Keratinocyte (primary cell): ENCODE measurements around the gene NELL1. TPM values are rescaled to one million over a fixed set of nuclear protein-coding genes. Genes with fewer than 3 reads are reported as not detected.

ENCODE experiments used
- DNase-seq: peaks from one replicate; pipeline ENCODE4 v3.0.0-alpha.2; 2011; ENCODE audit warnings: low read depth, missing footprints, low spot score
- FAIRE-seq: peaks from 2 replicates; lab custom pipeline; 2011; peaks lifted over from hg19 to GRCh38; lab: Jason Lieb, UNC
- H2AFZ ChIP-seq: 2 replicates; pipeline ENCODE4 v1.6.0; 2012; ENCODE audit warnings: low read length, control low read depth, inconsistent platforms; ENCODE audit not compliant: control insufficient read depth
- H3K27ac ChIP-seq: 2 replicates; pipeline ENCODE4 v1.5.1; 2011; ENCODE audit warnings: low read length; ENCODE audit not compliant: control insufficient read depth, insufficient read depth
- H3K27me3 ChIP-seq: 3 replicates; pipeline ENCODE4 v1.6.0; 2011; ENCODE audit warnings: low read length; ENCODE audit not compliant: control insufficient read depth, insufficient read depth; ENCODE audit errors: extremely low read depth
- H3K36me3 ChIP-seq, 2 experiments: 2 replicates in 1 of 2; 3 replicates in 1 of 2; pipeline ENCODE4 v1.5.1; 2011; ENCODE audit warnings: low read length in 2 of 2, mild to moderate bottlenecking in 1 of 2; ENCODE audit not compliant: control insufficient read depth in 2 of 2, insufficient read depth in 2 of 2; ENCODE audit errors: extremely low read depth in 1 of 2
- H3K4me1 ChIP-seq: 3 replicates; pipeline ENCODE4 v1.5.1; 2011; ENCODE audit warnings: low read length; ENCODE audit not compliant: control insufficient read depth, insufficient read depth; ENCODE audit errors: extremely low read depth
- H3K4me2 ChIP-seq: 3 replicates; pipeline ENCODE4 v1.6.0; 2011; ENCODE audit warnings: low read depth, low read length; ENCODE audit not compliant: control insufficient read depth, insufficient read depth; ENCODE audit errors: extremely low read depth
- H3K4me3 ChIP-seq, 3 experiments: fragments of 200-600 bp in 1 of 3; sonication (generic) in 1 of 3; 2 replicates in 2 of 3; 3 replicates in 1 of 3; pipeline ENCODE4 v1.5.1; 2011 to 2016; ENCODE audit warnings: low read length in 3 of 3, mild to moderate bottlenecking in 3 of 3, control low read depth in 2 of 3, inconsistent platforms in 1 of 3, low read depth in 1 of 3, mixed read lengths in 1 of 3, mixed run types in 1 of 3, moderate library complexity in 1 of 3; ENCODE audit not compliant: control insufficient read depth in 2 of 3, insufficient read depth in 2 of 3; ENCODE audit errors: extremely low read depth in 1 of 3
- H3K79me2 ChIP-seq: 2 replicates; pipeline ENCODE4 v1.6.0; 2012; ENCODE audit warnings: low read length; ENCODE audit not compliant: control insufficient read depth, insufficient read depth
- H3K9ac ChIP-seq: 3 replicates; pipeline ENCODE4 v1.6.0; 2011; ENCODE audit warnings: low read length; ENCODE audit not compliant: control insufficient read depth, insufficient read depth; ENCODE audit errors: extremely low read depth
- H3K9me1 ChIP-seq: 3 replicates; pipeline ENCODE4 v1.6.0; 2011; ENCODE audit warnings: low read length; ENCODE audit not compliant: control insufficient read depth, insufficient read depth; ENCODE audit errors: extremely low read depth
- H3K9me3 ChIP-seq: 2 replicates; pipeline ENCODE4 v1.5.1; 2012; ENCODE audit warnings: low read depth, low read length; ENCODE audit not compliant: control insufficient read depth
- H4K20me1 ChIP-seq: 3 replicates; pipeline ENCODE4 v1.6.0; 2011; ENCODE audit warnings: low read length; ENCODE audit not compliant: control insufficient read depth, insufficient read depth; ENCODE audit errors: extremely low read depth
- CTCF ChIP-seq, 3 experiments: IDR thresholded peaks in 1 of 3; conservative IDR thresholded peaks in 1 of 3; optimal IDR thresholded peaks in 1 of 3; 2 replicates in 2 of 3; 3 replicates in 1 of 3; pipeline versions ENCODE3 to v1.5.1; 2011; ENCODE audit warnings: low read length in 3 of 3, mild to moderate bottlenecking in 3 of 3, moderate library complexity in 2 of 3, control low read depth in 1 of 3, inconsistent platforms in 1 of 3; ENCODE audit not compliant: insufficient read depth in 2 of 3; ENCODE audit errors: extremely low read depth in 1 of 3
- EZH2 ChIP-seq: IDR thresholded peaks from one replicate; pipeline ENCODE4 v1.6.1; 2012; ENCODE audit warnings: inconsistent platforms, mild to moderate bottlenecking, low read length, moderate library complexity
- dilution Hi-C: fragments of 300-500 bp; cut with MboI; formaldehyde crosslinking; loops from one replicate; pipeline ENCODE4 v1.7.0; 2020; ENCODE audit warnings: low sequenced_read_pairs; ENCODE audit not compliant: extremely low pct_ligation_motif_present
- polyA plus RNA-seq, 5 experiments: library from polyadenylated mRNA; depleted of rRNA in 3 of 5; stranded (reverse) in 3 of 5; stranded (forward) in 1 of 5; unstranded in 1 of 5; fragments of >200 nt; gene quantifications; 1 replicate in 1 of 5; 2 replicates in 3 of 5; 3 replicates in 1 of 5; pipeline versions ENCODE4 v1.2.1 to v1.2.3, GENCODE V29; 2011 to 2012; ENCODE audit warnings: missing spikeins in 2 of 5, low read depth in 1 of 5, low replicate concordance in 1 of 5

The NELL1 gene
- polyA plus RNA-seq, 1 donor (not counting 4 experiments of a cell fraction or from before 2014, with no cell fraction given), result not detected

GRCh38 chr11:21072558-21072957 is 403.2 kb downstream of the NELL1 start:
- H3K79me2 ChIP-seq, result no peaks in the 10 kb centered on the region
- H3K36me3 ChIP-seq, result no peaks in the 10 kb centered on the region
- FAIRE-seq (no peak), DNase-seq (no peak)
- no peak overlapping the region for H3K9ac ChIP-seq
- H3K27ac ChIP-seq, result no peak overlapping the region
- H3K27me3 ChIP-seq, result no peaks in the 10 kb centered on the region
- TF ChIP-seq EZH2 (no peak), CTCF (optimal IDR thresholded peaks at IDR 0.05 in 1 of 3, IDR thresholded peaks at IDR 0.05 in 1 of 3, conservative IDR thresholded peaks at IDR 0.05 in 1 of 3; ENCODE audit: extremely low read depth in 1 of 3, insufficient read depth in 2 of 3, low read length in 3 of 3) (no peak)
- no peaks in the 10 kb centered on the region for H4K20me1 ChIP-seq
- H3K4me2 ChIP-seq, result no peak overlapping the region
- H3K9me1 ChIP-seq, result no peaks in the 10 kb centered on the region
- H3K9me3 ChIP-seq, result no peaks in the 10 kb centered on the region
- H2AFZ ChIP-seq, result no peak overlapping the region
- dilution Hi-C loops, result no loop called here
- no peaks in the 10 kb centered on the region for H3K4me1 ChIP-seq
- no peak overlapping the region for H3K4me3 ChIP-seq

- H3K36me3 ChIP-seq, result no peaks in the 10 kb centered on the region
- H3K4me1 ChIP-seq, result no peaks in the 10 kb centered on the region
- no peaks in the 10 kb centered on the region for H3K9me1 ChIP-seq
- DNase-seq, result no peak
- H3K79me2 ChIP-seq, result no peaks in the 10 kb centered on the region
- no peak overlapping the region for H3K27ac ChIP-seq
- TF ChIP-seq EZH2 (no peak), CTCF (optimal IDR thresholded peaks at IDR 0.05 in 1 of 3, IDR thresholded peaks at IDR 0.05 in 1 of 3, conservative IDR thresholded peaks at IDR 0.05 in 1 of 3; ENCODE audit: extremely low read depth in 1 of 3, insufficient read depth in 2 of 3, low read length in 3 of 3) (no peak)
- no peaks in the 10 kb centered on the region for H3K9me3 ChIP-seq
- FAIRE-seq, result no peak
- H3K27me3 ChIP-seq, result no peaks in the 10 kb centered on the region
- H3K4me3 ChIP-seq, result no peak overlapping the region
- no peaks in the 10 kb centered on the region for H4K20me1 ChIP-seq
- dilution Hi-C loops, result no loop called here
- no peak overlapping the region for H3K4me2 ChIP-seq
- H3K9ac ChIP-seq, result no peak overlapping the region
- H2AFZ ChIP-seq, result no peak overlapping the region
These were observed 413.5 kb downstream of the NELL1 start for GRCh38 chr11:21082853-21083252.
